ENCODE results near the gene FAM83E. TPM values are rescaled to one million over a fixed set of nuclear protein-coding genes. Genes with fewer than 3 reads are reported as not detected.

The FAM83E gene
- total and polyA plus RNA-seq, 8 donors, result 1.2 to 3.4 (median 2.6) TPM

DNA sequence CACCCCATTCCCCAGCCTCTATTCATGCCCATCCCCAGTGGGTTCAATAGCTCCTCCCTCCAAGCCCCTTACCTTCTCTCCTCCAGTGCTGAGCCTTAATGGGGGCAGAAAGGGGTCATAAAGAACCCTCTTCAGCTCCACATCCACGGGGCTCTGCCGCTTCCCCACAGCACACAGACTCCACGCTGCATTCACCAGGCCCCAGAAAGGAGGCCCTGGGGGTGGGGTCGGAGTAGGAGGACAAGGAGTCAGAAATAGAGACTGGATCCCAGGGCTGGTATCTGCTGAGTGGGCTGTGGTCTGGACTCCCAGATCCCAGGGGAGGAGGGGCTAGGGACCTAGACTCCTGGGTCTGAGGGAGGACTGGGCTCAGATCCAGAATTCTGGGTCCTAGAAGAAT is 29.5 kb upstream of the FAM83E start:
- no peak overlapping the region for H3K4me3 ChIP-seq
- H3K27me3 ChIP-seq, result no peaks in the 10 kb centered on the region
- WGBS, 2 donors, result 64 to 65% methylated on average over 4 of the region's 4 CpGs
- H3K9me3 ChIP-seq, result no peaks in the 10 kb centered on the region
- no peak for ATAC-seq
- peaks cover 0 to 3% (median 0%) of the 10 kb centered on the region in 3 donors for H3K4me1 ChIP-seq
- intact Hi-C loops (cut with DNase I), result loop anchor here in 1 of 3 donors (10.0 kb wide), 1 partner anchor 200 kb away; no protein-coding TSS in a partner anchor
- no peaks in the 10 kb centered on the region for H3K36me3 ChIP-seq
- H3K27ac ChIP-seq, result no peak overlapping the region
- TF ChIP-seq, protein P1, sequence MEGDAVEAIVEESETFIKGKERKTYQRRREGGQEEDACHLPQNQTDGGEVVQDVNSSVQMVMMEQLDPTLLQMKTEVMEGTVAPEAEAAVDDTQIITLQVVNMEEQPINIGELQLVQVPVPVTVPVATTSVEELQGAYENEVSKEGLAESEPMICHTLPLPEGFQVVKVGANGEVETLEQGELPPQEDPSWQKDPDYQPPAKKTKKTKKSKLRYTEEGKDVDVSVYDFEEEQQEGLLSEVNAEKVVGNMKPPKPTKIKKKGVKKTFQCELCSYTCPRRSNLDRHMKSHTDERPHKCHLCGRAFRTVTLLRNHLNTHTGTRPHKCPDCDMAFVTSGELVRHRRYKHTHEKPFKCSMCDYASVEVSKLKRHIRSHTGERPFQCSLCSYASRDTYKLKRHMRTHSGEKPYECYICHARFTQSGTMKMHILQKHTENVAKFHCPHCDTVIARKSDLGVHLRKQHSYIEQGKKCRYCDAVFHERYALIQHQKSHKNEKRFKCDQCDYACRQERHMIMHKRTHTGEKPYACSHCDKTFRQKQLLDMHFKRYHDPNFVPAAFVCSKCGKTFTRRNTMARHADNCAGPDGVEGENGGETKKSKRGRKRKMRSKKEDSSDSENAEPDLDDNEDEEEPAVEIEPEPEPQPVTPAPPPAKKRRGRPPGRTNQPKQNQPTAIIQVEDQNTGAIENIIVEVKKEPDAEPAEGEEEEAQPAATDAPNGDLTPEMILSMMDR (IDR thresholded peaks at IDR 0.05), result no peak
- no peak for FAIRE-seq
- DNase-seq, result no peak

DNA sequence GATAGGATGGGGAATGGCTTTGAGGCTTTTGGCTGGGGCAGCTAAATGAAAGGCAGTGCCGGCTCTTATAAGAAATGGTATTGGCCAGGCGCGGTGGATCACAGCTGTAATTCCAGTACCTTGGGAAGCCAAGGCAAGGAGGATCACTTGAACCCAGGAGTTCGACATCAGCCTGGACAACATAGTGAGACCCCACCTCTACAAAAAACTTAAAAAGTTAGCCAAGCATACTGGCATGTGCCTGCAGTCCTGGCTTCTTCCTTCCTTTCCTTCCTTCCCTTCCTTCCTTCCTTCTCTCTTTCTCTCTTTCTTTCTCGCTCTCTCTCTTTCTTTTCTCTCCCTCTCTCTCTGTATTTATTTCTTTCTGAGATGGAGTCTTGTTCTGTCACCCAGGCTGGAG is 28.0 kb upstream of the FAM83E start:
- ATAC-seq (no peak), DNase-seq (no peak), FAIRE-seq (no peak)
- TF ChIP-seq, protein P1 (IDR thresholded peaks at IDR 0.05), result no peak
- Histone ChIP-seq H3K4me1 (peaks cover 2 to 7% (median 5%) of the 10 kb centered on the region in 3 donors), H3K27ac (no peak overlapping the region), H3K4me3 (no peak overlapping the region), H3K27me3 (no peaks in the 10 kb centered on the region), H3K36me3 (no peaks in the 10 kb centered on the region), H3K9me3 (no peaks in the 10 kb centered on the region)
- 89 to 91% methylated on average over 5 of the region's 5 CpGs for WGBS, 2 donors
- intact Hi-C loops (cut with DNase I), result loop anchor here in 1 of 3 donors (10.0 kb wide), 1 partner anchor 202 kb away; no protein-coding TSS in a partner anchor

DNA sequence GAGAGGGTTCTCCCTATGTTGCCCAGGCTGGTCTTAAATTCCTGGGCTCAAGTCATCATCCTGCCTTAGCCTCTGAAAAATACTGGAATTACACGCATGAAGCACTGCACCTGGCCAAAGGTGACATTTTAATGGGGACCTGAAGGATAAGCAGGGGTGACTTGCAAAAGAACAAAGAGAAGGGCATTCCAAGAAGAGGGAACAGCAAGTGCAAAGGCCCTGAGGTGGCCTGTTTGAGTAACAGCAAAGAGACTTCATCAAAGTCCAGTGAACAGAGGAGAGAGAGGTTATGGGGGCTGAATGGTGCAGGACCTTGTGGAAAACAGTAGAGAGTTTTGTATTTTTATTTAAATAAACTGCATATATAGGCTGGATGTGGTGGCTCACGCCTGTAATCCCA is 27.0 kb upstream of the FAM83E start:
- DNase-seq (no peak), FAIRE-seq (no peak), ATAC-seq (no peak)
- no peaks in the 10 kb centered on the region for H3K9me3 ChIP-seq
- H3K4me1 ChIP-seq, result peaks cover 2 to 7% (median 5%) of the 10 kb centered on the region in 3 donors
- intact Hi-C loops (cut with DNase I), result loop anchor here in 1 of 3 donors (10.0 kb wide), 1 partner anchor 203 kb away; no protein-coding TSS in a partner anchor
- no peak overlapping the region for H3K4me3 ChIP-seq
- H3K27me3 ChIP-seq, result no peaks in the 10 kb centered on the region
- TF ChIP-seq, protein P1 (IDR thresholded peaks at IDR 0.05), result no peak
- no peaks in the 10 kb centered on the region for H3K36me3 ChIP-seq
- 91 to 98% methylated on average over 2 of the region's 2 CpGs for WGBS, 2 donors
- no peak overlapping the region for H3K27ac ChIP-seq

DNA sequence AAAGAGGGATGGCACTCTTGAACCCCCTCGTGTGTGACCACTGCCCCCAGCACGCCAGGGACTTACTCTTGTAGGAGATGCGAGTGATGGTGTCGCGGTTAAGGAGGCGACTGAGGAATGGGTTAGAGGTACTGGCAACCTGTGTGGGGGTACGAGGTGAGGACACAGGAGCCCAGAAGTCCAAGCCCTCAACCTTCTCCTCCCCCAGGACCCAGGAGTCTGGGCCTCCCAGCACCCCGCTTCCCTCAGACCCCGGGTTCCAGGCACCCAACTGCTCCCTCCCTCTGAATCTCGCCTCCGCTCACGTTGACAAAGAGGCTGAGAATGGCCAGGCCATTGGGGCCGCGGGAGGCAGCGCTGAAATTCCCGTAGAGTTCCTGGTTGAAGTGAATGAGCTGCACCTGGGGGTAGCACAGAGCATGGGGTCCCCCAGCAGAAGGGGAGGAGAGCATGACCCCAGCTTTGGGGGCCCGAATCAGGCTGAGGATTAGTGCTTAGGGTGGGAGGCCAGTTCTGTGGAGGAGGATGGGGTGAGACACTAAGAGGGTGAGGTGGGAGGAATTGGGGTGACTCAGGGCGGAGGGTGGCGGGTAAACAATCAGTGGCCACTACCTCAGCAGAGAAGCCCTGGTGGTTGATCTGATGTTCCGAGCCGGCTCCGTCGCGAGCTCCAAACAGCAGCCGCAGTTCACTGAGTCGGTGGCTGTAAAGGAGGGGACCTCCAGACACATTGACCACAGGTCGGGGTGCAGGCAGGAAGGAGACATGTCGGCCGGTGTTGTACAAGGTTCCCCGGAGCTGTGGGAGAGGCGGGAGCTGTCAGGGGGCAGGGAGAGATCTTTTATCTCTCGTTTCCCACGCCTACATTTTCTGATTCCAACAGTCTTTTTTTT is 24.9 kb upstream of the FAM83E start:
- Histone ChIP-seq H3K27ac (no peak overlapping the region), H3K4me1 (peaks cover 6 to 10% (median 8%) of the 10 kb centered on the region in 3 donors), H3K36me3 (no peaks in the 10 kb centered on the region), H3K27me3 (no peaks in the 10 kb centered on the region), H3K4me3 (no peak overlapping the region), H3K9me3 (no peaks in the 10 kb centered on the region)
- intact Hi-C loops (cut with DNase I), result loop anchor here in 1 of 3 donors (10.0 kb wide), 1 partner anchor 205 kb away; no protein-coding TSS in a partner anchor
- DNase-seq (peak in 3 of 6 donors; percentile 48 to 71 (median 58)), FAIRE-seq (no peak), ATAC-seq (no peak)
- 59 to 66% methylated on average over 33 of the region's 33 CpGs for WGBS, 2 donors
- TF ChIP-seq, protein P1 (IDR thresholded peaks at IDR 0.05), result no peak
